Measurements from ENCODE around the gene NDUFS8.

Gene NDUFS8

DNA sequence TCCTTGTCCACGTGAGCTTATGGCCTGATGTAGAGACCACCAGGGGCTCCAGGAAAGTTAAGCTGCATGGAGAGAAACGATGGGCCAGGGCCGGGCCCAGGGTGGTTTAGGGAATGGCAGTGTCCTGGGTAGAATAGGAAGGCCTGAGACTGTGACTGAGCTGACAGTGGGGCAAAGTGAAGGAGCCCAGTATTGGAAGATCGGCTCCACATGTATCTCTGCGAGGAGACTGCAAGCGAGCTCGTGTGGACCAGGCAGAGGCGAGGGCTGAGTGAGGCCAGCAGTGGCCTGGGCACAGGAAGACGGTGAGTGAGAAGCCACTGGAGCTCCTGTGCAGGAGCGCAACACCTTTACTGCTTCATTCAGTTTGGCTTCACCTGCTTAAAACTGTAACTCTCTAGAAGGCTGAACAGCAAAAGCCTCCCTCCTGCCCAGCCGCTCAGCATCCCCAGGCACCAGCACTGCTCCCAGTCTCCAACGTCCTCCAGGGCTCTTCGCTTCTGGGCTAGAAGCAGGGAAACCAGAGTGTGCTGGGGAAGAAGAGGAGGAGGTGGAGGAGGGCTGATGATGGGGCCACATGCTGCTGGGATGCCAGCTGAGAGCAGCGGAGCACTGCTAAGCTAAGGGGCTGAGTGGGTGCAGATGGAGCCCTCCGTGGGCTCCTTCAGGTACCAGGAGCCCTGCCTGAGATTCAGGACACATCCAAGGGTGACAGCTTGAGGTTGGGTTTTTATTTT is 21.8 kb downstream of the NDUFS8 start:
- DNase-seq = no peak

DNA sequence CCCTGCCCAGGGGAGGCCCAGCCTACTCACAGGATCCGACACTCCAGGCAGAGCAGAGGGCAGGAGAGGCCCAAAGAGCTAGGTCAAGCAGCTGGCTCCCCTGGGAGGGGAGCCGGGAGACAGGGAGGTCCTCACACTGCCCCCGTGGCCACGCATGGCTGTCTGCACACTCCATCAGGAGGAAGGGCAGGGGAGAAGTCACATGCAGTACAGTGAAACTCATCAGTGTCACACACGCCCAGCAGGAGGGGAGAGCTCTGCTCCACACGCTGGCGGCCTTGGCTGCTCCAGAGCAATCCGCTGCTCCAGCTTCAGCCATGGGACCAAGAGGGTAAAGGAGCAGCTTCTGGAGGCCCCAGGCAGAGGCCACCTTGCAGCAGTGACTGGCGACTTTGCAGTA is 22.6 kb downstream of the NDUFS8 start:
- DNase-seq = no peak

DNA sequence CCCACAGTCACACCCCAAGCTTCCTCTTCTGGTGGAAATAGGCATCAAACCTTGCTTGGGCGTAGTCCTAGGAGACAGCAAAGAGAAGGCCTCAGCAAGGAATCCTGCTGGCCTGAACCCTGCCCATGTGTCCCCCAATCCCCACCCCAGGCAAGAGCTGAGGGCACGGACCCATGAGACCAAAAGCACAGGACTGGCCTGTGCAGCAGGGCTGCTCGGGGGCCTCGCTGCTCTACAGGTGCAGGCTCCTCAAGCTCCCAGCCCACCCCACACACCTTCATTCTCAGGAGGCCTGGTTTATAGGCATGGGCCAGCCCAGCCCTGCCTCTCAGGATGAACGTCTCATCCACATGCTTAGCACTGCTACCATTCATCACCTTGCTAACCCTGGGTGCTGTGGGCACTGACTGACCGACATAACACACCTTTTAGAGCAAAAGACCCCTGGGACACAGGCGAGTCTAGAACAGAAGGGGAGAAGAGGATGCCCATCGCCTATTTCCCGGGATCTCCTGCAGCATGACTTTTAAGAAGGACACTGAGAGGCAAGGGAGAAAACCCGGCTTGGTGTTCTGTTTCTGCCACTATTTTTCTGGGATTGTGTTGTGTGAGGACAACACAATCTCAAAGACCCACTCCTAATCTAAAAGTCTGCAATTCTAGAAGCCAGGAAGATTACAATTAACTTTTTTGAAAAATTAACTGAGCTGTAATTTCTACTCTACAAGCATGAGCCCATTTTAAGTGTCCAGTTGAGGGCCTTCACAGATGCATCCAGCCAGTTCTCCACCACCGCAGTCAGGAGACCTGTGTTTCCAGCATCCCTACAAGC is 23.7 kb downstream of the NDUFS8 start:
- DNase-seq = no peak

- no peak for DNase-seq
These were observed 26.1 kb downstream of the NDUFS8 start for GRCh38 chr11:68056317-68057285.

- DNase-seq = no peak
These were observed 27.3 kb downstream of the NDUFS8 start for GRCh38 chr11:68057807-68058206.

- DNase-seq = no peak
These were observed 31.0 kb downstream of the NDUFS8 start for GRCh38 chr11:68061508-68061907.

DNA sequence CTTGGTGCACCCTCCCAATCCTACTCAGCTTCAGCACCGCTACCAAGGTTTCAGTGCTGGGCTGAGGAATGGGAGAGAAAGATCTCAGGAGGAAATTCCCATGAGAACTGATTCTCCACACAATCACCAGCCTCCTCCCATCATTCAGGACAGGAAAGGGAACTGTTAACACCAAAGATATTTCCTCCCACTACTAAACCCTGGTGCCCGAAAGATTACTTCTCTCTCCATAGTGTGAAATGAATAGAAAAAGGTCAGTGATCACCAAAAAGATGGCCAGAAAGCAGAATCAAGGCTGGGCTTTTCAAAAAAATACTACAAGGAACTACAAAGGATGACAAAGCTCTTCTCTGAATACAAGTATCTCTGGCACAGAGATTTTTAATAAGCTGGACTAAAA is 34.4 kb downstream of the NDUFS8 start:
- DNase-seq = no peak

GRCh38 chr11:68065841-68066240 is 35.4 kb downstream of the NDUFS8 start:
- DNase-seq = no peak

GRCh38 chr11:68066742-68067141 is 36.3 kb downstream of the NDUFS8 start:
- no peak for DNase-seq

GRCh38 chr11:68067991-68068390 is 37.5 kb downstream of the NDUFS8 start:
- no peak for DNase-seq

GRCh38 chr11:68071281-68072048 is 41.0 kb downstream of the NDUFS8 start:
- no peak for DNase-seq

DNA sequence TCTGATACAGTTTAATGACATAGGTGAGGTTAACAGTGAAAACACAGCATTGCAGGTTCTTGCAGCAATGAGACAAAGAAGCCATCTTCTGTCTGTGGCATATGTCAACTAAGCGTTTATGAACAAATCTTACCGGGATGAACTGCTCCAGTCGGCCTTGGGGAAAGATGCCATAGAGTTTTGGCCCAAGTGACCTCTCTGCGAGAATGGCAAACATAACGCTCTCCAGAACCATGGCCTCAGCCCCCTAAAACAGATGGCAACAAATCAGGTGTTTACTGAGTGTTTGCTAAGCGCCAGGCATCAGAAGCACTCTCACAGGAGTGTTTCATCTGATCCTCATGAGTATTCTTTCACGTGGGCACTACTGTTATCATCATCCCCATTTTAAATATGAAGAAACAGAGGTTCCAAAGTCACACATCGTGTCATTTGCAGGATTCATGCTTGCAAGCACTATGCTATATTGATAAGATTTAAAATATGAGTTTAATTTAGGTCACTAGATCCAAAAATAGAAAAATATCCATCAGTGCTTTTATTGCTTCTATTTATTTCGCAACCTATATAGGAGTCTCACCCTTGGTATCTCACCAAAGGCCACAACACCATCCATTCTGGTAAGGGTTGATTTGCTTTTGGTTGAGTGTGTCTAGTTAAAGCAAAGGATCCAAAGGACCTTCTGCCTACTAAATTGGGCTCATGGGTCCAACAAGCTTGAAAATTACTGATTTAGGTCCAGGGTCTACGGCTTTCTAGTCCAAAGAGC is 44.3 kb downstream of the NDUFS8 start:
- no peak for DNase-seq

GRCh38 chr11:68076371-68077042 is 46.0 kb downstream of the NDUFS8 start:
- no peak for DNase-seq

DNA sequence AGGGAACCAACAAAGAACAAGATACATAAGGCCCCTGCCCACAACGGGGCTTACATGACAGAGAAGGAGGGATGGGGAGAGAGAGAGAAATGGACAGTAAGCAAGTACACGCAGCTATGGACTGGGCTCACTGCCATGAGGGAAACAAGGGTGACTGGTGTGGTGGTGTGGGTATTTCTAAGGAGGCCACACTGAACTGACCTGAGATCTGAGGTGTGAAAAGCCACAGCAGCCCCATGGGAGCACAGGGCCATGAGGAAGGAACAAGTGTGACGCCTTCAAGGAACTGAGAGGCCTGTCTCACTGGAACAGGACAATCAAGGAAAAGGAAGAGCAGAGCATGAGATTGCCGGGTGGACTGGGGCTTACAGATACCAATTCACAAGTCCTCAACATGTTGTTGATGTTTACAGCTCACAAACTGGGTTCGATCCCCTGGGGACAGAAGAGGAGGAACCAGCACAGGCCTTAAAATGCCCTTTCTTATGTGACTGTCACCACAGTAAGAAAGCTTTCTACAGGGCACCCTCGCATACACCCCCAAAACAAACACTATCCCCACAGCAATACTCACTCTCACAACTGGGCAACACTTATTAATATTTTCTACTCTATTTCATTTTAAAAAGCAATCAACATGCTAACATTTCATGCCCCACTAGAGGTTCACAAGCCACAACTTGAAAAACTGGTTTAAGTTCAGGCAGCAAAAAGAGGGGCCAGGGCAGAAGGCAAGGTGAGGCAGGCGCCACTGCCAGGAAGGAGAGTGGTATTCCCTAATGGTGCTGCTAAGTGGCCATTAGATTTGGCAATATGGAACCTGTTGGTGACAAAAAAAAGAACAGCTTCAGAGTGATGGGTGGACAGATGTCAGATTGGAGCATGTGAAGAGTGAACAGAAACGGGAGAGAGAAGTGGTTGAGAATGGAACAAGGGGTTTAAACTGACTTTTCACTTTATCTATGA is 47.4 kb downstream of the NDUFS8 start:
- DNase-seq = no peak

DNA sequence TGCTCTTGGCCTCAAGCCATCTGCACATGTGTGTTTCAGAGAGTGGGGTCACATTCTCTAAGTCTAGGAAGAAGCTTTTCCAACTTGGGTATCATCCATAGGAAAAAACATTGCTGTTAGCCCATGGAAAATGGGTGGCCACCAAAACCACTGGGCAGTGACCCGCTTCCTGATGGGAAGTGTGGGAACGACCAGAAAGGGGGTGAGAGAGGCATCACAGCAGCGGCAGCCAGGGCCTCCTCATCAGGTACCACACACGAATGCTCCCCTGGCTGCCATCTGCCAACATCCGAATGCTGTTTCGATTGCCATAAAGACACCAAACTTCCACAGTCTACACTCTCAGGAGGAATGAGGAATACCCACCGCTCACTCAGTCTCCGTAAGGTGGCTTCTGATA is 50.4 kb downstream of the NDUFS8 start:
- no peak for DNase-seq

DNA sequence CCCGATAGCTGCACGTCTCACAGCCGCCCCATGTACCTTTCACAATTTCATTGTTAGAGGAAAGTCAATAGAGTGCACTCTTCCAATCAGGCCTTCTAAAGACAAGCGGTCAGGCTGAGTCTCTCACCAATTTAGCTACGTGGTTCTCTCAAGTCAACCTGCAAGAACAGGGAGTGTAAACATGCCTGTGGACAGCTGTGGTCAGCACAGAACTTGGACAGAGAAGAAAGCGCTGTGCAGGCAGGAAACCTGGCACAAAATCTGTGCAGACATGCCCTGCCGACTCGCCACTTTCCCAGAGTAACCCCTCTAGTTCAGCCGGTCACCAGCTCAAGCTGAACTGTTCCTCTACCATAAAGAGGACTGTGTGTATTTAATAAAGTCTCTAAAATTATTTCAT is 51.2 kb downstream of the NDUFS8 start:
- DNase-seq = no peak

- no peak for DNase-seq
These were observed 52.0 kb downstream of the NDUFS8 start for GRCh38 chr11:68082481-68082880.

DNA sequence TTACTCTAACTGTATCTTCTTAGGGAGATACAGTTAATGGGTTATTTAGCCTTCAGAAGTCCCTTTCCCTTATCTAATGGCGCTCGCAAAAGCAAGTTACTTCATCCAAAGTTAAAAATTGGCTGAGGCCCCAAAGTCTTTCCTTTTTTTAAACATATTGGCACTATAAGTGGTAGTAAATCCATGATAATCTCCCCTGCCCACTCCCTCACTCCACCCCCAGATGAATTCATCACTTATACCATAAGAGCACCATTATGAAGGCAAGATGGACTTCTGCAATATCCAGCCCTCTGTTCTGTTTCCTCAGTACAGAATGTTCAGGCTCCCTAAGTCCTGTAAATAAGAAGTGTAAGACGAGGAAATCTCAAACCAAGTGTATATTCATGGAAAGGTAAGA is 53.0 kb downstream of the NDUFS8 start:
- no peak for DNase-seq
